Fibroblast of the conjunctiva (primary cell): ENCODE data around the gene TAS2R42.

Experiments used
- DNase-seq: peaks from one replicate; pipeline ENCODE4 v3.0.0-alpha.2; 2010; ENCODE audit warnings: low read depth

TAS2R42 gene, protein sequence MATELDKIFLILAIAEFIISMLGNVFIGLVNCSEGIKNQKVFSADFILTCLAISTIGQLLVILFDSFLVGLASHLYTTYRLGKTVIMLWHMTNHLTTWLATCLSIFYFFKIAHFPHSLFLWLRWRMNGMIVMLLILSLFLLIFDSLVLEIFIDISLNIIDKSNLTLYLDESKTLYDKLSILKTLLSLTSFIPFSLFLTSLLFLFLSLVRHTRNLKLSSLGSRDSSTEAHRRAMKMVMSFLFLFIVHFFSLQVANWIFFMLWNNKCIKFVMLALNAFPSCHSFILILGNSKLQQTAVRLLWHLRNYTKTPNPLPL

DNA sequence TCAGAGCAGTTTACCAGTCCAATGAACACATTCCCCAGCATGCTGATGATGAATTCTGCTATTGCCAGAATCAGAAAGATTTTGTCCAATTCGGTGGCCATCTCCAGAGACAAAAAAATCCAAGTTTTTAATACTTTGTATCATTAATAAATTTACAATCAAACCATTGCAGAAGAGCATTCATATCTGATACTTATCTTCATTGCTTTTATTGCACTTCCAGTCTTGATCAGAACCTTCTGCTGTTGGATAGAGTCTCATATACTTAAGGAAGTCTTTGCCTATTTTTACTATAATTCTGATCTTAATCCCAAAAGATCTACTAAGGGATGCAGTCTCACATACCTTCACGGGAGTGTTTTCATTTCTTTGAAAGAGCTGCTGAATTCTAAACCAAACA lies at the start of gene TAS2R42:
Gene TAS2R42, minus strand, starts transcription at position 101 of the 400 bp plus-strand sequence. Its CDS starts 0 bp downstream, at position 101.
- no peak for DNase-seq

DNA sequence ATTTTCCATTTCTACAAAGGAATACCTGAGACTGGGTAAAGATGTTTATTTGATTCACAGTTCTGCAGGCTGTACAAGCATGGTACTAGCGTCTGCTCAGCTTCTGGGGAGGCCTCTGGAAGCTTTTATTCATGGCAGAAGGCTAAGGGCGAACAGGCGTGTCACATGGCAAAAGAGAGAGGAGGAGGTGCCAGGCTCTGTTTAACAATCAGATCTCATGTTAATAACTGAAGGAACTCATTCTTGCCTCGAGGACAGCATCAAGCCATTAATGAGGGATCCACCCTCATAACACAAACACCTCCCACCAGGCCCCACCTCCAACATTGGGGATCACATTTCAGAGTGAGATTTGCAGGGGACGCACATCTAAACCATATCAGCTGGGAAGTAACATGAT lies 46.8 kb upstream of the TAS2R42 start:
- no peak for DNase-seq

DNA sequence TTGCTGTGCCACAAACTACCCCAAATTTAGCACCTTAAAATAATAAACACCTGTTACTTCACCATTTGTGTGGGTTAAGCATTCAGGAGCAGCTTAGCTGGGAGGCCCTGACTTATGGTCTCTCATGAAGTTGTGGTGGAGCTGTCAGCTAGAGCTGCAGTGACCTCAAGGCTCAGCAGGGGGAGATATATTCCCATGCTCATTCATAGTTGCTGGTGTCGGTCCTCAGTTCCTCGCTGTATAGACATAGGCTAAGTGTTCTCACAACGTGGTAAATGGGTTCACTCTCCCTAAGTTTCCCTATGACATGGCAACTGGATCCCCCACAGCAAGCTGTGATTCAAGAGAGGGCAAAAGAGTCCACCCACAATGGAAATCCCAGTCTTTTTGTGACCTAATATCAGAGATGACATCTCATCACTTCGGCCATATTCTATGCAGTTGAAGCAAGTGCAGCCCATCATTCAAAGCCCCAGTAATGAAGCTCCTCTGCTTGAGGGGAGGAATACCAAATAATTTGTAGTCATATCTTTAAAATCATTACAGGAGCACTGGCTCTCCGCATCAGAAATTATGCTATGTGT lies 41.7 kb upstream of the TAS2R42 start:
- DNase-seq, result peak; percentile 2

DNA sequence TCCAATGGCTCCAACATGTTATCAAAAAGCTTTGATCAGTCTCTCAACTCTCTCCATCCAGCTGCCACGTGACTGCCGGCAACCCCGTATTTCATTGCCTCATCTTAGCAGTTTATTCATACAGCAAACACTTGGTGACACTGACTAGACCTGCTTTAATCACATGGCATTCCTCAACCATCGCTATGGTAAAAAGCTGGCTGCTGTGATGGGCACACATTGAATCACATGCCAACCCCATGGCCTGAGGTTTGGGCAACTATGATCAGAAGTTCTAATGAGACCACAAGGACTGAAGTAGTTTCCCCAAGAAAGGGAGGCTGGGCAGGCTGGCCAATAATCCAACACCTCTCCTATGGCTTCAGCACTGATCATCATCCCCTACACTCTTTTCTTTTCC lies 40.6 kb upstream of the TAS2R42 start:
- no peak for DNase-seq

DNA sequence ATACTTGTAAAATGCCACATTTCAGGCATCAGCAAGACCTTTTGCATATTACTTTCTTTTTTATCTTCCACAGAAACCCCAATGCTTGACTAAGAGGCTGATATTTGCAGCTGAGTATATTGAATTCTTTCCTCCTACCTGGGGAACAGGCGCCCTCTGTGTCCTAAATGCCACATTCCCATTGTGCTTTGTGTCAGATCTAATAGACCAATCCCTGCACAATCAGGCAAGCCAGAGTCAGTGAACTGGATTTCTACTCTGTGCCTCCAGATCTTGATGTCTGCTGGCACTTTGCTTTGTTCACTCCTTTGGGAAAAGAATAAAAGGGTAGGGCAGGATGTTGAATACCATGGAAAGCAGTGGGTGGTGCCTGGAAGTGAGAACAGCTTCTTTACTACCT lies 22.4 kb upstream of the TAS2R42 start:
- DNase-seq, result no peak

DNA sequence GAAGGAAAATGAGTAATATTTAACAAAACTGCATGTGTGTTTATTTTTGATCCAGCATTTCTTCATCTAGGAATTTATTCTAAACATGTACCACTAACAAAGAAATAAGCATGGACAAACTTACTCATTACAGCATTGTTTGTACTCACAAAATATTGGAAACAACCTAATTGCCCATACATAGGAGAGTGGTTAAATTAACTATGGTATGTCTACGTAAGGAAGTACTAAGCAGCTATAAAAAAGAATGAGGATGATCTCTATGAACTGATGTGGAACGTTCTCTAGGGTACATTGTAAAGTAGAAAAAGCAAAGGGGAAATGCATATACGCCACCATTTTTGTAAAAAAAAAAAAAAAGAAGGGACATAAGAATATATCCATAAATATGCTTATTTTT lies 17.4 kb upstream of the TAS2R42 start:
- no peak for DNase-seq

DNA sequence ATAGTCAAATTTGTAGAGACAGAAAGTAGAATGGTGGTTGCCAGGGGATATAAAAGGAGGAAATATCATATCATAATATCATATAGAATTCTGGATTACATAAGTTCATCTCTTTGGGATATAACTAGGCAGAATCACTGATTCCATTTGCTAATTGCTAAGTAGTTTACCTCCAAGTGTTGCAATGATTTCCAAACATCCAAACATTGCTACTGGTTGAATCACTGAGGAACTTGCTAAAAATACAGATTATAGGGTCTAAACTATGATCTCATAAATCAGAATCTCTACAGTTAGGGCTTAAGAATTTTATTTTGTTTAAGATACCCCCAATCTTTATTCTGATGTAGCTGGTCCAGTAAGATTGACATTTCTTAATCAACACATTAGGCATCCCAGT lies 16.1 kb upstream of the TAS2R42 start:
- no peak for DNase-seq

DNA sequence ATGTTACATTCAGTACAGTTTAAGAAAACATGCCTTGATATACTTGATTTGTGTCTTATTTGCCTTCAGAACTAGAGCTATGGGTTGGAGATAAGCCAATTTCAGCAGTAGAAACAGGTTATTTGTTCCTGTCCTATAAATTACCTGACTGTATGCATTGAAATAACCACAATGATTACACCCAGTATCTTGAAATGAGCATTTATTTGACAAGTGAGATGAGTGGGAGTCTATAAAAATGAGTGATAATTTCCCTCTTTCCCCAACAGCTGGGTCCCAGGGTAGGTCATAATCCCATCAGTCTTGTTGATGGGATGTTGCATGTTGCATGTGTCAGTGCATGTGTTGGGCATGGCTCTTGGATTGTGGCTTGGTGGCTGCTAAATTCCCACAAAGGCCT lies 3.7 kb downstream of the TAS2R42 start:
- no peak for DNase-seq

DNA sequence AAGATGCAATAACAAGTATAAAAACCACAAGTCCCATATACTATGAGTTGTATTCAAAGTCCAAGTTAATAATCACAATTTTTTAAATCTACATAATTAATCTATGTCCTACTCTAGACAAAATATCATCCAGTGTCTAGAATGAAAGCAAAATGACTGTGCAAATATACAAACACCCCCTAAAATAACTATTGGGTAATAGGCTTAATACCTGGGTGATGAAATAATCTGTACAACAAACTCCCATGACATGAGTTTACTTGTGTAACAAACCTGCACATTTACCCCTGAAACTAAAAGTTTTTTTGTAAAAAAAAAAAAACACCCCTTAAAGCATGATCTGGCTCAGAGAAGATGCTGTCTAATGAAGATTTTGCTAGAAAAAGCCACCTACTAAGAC lies 4.2 kb downstream of the TAS2R42 start:
- DNase-seq, result no peak

DNA sequence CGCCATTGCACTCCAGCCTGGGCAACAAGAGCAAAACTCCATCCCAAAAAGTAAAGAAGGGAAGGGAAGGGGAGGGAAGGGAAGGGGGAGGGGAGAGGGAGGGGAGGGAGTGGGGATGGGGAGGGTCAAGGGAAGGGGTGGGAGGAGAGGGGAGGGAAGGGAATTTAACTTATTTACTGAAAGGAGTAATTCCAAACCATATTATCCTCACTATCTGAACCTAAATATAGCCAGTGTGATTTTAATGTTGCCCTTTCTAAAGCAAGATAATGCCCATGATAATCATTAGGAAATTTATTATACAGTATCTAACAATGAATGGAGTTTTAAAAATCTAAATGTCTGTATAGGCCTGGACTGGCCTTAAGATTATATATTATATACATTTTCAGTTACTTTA lies 8.5 kb downstream of the TAS2R42 start:
- no peak for DNase-seq

DNA sequence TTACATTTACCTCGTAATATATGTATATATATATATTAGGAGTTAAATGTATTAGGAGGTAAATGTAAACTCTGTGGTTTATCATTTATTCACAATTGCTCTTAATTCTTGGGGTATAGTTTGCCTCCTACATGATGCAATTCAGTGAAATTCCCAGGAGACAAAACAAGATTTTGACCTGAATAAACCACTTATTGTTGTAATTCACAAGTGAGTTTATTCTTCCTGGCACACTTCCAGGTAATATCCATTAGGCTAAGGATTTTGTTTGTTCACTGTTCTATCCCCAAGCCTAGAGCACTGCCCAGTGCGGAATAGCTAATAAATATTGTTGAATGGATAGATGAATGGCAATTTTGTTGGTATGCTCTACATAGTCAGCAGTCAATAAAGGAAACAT lies 12.7 kb downstream of the TAS2R42 start:
- DNase-seq, result peak; percentile 54

DNA sequence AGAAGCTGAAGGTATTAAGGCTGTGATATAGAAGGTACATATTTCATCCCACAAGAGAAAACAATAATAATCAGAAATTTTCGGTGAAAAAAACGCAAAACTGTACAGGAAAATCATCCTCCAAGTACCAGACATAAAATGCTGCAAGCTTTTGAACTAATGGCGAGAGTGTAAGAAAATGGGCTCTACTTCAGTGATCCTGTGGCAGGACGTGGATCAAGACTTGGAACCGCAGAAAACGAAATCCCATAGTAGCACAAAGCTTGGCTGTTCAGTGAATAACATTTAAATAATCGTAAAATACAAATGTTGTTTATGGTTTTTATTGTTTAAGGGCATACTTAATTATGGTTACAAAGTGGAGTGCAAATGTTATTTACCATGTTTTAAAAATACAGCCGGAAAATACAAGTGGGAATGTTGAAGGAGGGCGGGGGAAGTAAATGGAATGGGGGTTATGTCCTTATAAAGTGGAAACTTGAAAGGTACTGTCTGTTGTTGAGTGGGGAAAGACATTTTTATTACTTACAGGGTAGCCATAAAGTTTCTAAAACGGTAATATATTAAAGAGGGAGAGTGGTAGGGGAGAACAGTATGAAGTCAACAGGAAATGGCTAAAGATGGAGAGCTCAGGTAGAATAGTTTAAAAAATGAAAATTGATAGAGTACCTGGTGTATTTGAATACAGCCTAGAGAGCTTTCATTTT lies 14.6 kb downstream of the TAS2R42 start:
- DNase-seq, result no peak

DNA sequence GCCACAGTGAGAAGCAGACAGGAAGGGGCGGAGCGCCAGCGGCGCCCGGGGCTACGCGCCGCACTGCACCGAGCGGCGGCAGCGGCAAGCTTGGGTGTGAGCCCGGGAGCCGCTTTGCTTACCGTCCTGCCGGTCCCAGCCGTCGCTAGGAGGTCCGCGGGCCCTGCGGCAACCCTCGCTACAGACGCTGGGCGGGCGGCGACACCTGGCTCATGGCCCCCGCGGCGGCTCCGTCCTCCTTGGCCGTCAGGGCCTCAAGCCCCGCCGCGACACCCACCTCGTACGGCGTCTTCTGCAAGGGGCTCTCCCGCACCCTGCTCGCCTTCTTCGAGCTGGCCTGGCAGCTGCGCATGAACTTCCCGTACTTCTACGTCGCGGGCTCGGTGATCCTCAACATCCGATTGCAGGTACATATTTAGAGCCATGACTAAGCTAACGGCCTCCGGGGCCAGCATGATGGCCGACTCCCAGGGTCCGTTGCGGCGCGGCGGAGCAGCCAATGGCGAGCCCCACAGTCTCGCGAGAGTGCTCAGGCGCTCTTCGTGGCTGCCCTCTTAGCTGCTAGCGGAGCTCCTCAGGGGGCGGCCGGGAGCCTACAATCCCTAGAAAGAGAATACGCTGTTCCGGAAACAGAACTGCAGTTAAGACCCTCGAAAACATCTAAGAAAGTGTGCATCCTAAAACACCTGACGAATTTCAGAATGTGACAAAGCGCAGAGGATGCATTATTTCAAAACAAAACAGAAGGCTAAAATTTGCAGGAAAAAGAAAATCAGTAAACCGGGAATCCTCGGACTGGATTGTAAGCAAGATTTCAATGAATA lies 15.4 kb downstream of the TAS2R42 start, which contains the start of gene SMIM10L1:
Gene SMIM10L1, plus strand, starts transcription at position 50 of the 824 bp plus-strand sequence. Its CDS starts 163 bp downstream, at position 213.
- peak; percentile 91 for DNase-seq

DNA sequence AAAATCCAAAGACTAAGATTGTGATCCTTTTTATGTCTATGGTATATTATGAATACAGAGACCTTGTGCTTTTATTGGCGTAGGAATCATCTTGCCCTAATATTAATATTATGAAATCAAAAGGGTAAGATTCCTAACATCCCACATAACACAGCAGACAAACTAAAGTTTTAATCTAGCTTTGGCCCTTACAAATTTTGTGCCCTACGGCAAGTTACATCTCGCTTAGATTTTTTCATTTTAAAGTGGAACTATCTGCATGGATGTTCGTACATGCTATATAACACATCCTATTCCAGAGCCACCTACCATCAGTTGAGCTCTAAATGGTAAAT lies 16.0 kb downstream of the TAS2R42 start:
- no peak for DNase-seq

DNA sequence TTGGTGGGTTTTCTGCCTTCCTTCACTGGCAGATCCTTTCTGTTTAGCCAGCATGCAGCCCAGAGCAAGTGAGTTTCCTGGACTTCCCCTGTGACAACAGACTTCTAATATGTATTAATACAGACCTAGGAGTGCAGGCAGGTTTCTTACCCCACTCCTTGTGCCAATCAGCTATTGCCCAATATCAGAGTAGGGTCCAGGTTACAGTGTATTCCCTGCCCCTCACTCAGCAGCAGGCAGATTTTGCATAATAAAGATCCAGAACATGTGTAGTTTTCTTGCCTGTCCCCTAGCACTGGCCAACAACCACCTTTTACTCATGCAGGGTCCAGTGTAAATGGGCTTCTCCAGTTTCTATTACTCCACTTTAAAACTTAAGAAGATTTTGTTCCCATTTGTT lies 20.4 kb downstream of the TAS2R42 start:
- DNase-seq, result no peak

DNA sequence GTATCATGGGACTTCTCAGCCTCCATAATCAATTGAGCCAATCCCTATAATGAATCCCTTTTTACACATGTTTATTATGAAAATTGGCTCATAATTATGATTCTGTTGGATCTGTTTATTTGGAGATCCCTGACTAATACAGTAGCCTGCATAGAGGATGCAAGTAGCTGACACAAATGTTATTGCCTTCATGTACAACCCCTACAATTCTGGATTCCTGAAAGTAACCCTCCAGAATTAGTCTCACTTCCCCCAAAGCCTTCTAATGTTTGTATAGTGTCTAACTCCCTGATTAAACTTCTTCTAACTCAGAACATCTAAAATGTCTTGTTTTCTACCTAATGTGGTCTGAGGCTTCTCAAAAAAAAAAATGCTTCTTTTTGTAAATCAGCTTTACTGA lies 22.4 kb downstream of the TAS2R42 start:
- no peak for DNase-seq

DNA sequence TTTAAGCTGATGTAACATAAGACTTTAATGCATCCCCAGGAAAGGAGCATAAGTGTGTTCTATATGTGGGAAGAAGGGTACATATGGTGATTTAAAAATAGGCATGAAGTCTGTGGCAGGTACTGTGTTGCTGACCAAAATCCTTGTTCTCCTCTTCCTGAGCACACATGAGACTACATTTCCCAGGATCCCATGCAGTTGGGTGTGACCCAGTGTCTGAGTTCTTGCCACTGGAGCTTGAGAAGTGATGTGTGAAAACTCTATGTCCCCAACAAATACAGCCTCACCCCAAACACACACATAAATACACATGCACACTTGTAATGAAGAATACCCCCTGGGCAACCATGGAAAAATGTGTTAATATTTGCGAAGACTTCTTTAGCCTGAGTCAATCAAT lies 24.2 kb downstream of the TAS2R42 start:
- DNase-seq, result no peak

DNA sequence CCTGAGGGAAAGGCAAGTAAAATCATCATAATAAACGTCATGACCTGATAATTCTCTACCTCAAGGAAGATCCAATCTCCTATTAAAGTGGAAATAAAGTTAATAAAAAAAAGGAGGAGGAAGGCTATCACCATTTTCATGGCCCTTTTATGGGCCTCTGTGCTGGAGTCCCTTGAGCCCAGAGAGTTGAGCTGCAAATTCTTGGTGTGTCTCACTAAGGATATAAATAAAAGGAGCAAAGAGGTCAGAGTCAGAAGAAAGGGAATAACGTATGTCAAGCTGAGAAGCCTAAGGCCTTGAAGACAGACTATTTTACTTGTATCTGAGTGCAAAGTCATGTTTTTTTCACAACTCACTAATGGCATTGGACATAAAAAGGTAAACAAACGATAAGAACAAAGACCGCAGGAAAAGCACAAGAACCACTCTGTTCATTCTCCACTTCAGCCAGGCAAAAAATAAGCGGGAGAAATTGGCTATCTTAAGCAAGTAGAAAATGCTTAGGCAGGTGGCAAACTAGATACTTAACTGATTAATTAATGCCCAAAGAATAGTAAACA lies 27.8 kb downstream of the TAS2R42 start:
- DNase-seq, result no peak

DNA sequence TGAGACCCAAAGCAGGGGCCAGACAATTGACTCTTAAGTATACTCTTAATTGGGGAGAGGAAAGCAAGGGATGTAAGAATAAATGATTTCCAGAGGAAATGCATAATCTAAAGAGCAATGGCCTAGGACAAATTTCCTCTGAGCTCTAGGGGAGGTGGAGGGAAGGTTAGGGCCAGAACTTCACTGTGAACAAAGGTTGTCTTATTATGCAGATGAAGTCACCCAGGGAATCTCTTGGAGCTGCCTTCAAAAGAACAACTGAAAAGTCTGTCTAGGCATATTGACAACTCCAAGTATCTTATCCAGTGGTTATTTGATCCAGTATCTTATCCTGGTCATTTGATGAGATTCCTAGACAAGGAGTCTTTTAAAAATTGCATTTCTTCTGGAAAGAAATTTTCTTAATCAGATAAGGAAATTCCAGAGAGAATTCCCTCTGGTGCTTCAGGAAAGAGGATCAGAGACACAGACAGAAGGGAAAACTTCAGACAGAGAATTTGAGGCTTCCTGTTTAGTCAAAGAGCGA lies 32.3 kb downstream of the TAS2R42 start:
- no peak for DNase-seq

DNA sequence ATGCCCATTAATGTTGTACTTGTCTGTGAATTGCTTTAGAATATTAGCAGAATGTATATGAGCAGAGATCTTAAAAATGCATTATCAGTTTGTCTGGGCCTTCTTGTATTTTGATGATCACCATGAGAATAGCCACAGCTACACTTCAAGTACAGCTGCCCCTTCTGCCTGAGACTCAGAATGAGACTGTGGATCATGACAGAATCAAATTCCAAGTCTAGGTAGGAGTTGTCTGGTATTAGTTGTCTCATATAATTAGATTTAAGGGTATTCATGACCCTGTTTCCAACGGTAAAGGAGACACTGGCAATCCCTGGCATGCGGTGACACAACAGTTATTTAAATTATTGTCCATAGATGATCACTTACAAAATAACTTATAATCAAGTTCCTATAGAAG lies 34.0 kb downstream of the TAS2R42 start:
- no peak for DNase-seq

DNA sequence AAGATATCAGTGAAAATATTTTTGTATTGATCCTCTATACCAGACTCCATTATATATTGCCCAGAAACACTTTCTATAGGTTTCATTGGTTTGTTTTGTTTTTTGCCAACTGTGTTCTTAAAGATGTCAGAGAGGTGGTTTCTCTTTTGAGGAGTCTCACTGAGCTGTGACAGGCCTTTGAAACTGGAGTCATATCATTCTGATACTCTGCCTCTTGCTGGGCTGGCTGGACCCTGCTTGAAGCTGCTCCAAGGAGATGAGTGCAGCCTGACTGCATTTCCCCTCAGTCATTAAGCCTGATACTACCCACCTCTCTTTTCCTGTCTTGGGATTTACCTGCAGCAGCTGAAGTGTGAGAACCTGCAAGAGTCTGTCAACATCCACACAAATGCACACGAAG lies 35.9 kb downstream of the TAS2R42 start:
- no peak for DNase-seq

DNA sequence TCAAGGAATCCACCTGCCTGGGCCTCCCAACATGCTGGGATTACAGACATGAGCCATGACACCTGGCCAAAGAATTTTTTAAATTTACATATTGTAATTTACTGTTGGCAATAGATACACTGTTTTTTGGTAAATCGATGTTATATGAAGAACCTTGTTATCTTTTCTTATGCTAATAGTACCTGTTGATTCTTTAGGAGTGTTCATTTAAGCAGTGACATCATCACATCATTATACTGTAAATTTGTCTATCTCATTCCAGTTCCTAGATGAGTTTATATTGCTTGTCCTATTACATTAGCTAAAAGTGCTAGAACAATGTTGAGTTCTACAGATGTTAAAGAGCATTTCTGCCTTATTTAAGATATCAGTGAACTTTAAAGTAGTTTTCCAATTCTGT lies 39.3 kb downstream of the TAS2R42 start:
- no peak for DNase-seq
